ENCODE data around the gene MYCBPAP. TPM values are rescaled to one million over a fixed set of nuclear protein-coding genes. Genes with fewer than 3 reads are reported as not detected.
"Not testable (repeated sequence)": the region's sequence is repeated elsewhere in the genome, so short reads cannot be mapped to it uniquely, and the experiment has no call there.

Gene MYCBPAP
- total RNA-seq, 1 experiment from 2014 or later: 0.58 TPM

GRCh38 chr17:50470426-50470825 is 37.8 kb upstream of the MYCBPAP start:
- DNase-seq (ENCODE audit: low spot score): peak; percentile 79
- in situ Hi-C loops (cut with HindIII; ENCODE audit: low sequenced_read_pairs): loop anchor here (5.0 kb wide), 1 partner anchor 43 kb away; the partner anchor contains the start of gene ACSF2

GRCh38 chr17:50471009-50471905 is 37.0 kb upstream of the MYCBPAP start:
- in situ Hi-C loops (cut with HindIII; ENCODE audit: low sequenced_read_pairs): loop anchor here (5.0 kb wide), 1 partner anchor 44 kb away; the partner anchor contains the start of gene ACSF2
- DNase-seq (ENCODE audit: low spot score): peak; percentile 40

GRCh38 chr17:50472286-50472685 is 36.0 kb upstream of the MYCBPAP start:
- in situ Hi-C loops (cut with HindIII; ENCODE audit: low sequenced_read_pairs): loop anchor here (5.0 kb wide), 1 partner anchor 45 kb away; the partner anchor contains the start of gene ACSF2
- no peak for DNase-seq (ENCODE audit: low spot score)

- in situ Hi-C loops (cut with HindIII; ENCODE audit: low sequenced_read_pairs): loop anchor here (5.0 kb wide), 1 partner anchor 45 kb away; the partner anchor contains the start of gene ACSF2
- DNase-seq (ENCODE audit: low spot score): peak; percentile 58
These were observed 35.5 kb upstream of the MYCBPAP start for GRCh38 chr17:50472761-50473161.

- in situ Hi-C loops (cut with HindIII; ENCODE audit: low sequenced_read_pairs): loop anchor here (5.0 kb wide), 1 partner anchor 47 kb away; the partner anchor contains the start of gene ACSF2
- peak; percentile 10 for DNase-seq (ENCODE audit: low spot score)
These were observed 34.3 kb upstream of the MYCBPAP start for GRCh38 chr17:50473901-50474300.

- in situ Hi-C loops (cut with HindIII; ENCODE audit: low sequenced_read_pairs): loop anchor here (5.0 kb wide), 1 partner anchor 47 kb away; the partner anchor contains the start of gene ACSF2
- DNase-seq (ENCODE audit: low spot score): peak; percentile 47
These were observed 33.7 kb upstream of the MYCBPAP start for GRCh38 chr17:50474523-50474922.

- in situ Hi-C loops (cut with HindIII; ENCODE audit: low sequenced_read_pairs): no loop called here
- DNase-seq (ENCODE audit: low spot score): no peak
These were observed 32.9 kb upstream of the MYCBPAP start for GRCh38 chr17:50475362-50475761.

GRCh38 chr17:50475775-50476544 is 32.3 kb upstream of the MYCBPAP start:
- peak; percentile 15 for DNase-seq (ENCODE audit: low spot score)
- in situ Hi-C loops (cut with HindIII; ENCODE audit: low sequenced_read_pairs): not testable (repeated sequence)

GRCh38 chr17:50476545-50477315 is 31.5 kb upstream of the MYCBPAP start:
- peak; percentile 78 for DNase-seq (ENCODE audit: low spot score)
- in situ Hi-C loops (cut with HindIII; ENCODE audit: low sequenced_read_pairs): no loop called here

- in situ Hi-C loops (cut with HindIII; ENCODE audit: low sequenced_read_pairs): no loop called here
These were observed 30.3 kb upstream of the MYCBPAP start for GRCh38 chr17:50477976-50478375.

GRCh38 chr17:50478391-50479381 is 29.6 kb upstream of the MYCBPAP start, which contains the start of gene RSAD1:
Gene RSAD1 (plus strand): TSS chr17:50478860. CDS start chr17:50478885, 25 bp downstream.
- peak; percentile 84 for DNase-seq (ENCODE audit: low spot score)
- in situ Hi-C loops (cut with HindIII; ENCODE audit: low sequenced_read_pairs): no loop called here

More at GRCh38 chr17:50477976-50478375, 30.3 kb upstream of the MYCBPAP start:
- no peak for DNase-seq (ENCODE audit: low spot score)

- in situ Hi-C loops (cut with HindIII; ENCODE audit: low sequenced_read_pairs): no loop called here
- peak; percentile 75 for DNase-seq (ENCODE audit: low spot score)
These were observed 28.6 kb upstream of the MYCBPAP start for GRCh38 chr17:50479522-50480141.

GRCh38 chr17:50480142-50480764 is 28.0 kb upstream of the MYCBPAP start:
- DNase-seq (ENCODE audit: low spot score): no peak
- in situ Hi-C loops (cut with HindIII; ENCODE audit: low sequenced_read_pairs): no loop called here

GRCh38 chr17:50480854-50481490 is 27.3 kb upstream of the MYCBPAP start:
- DNase-seq (ENCODE audit: low spot score): peak; percentile 36
- in situ Hi-C loops (cut with HindIII; ENCODE audit: low sequenced_read_pairs): no loop called here

GRCh38 chr17:50481648-50482047 is 26.6 kb upstream of the MYCBPAP start:
- in situ Hi-C loops (cut with HindIII; ENCODE audit: low sequenced_read_pairs): no loop called here
- no peak for DNase-seq (ENCODE audit: low spot score)

- in situ Hi-C loops (cut with HindIII; ENCODE audit: low sequenced_read_pairs): no loop called here
These were observed 26.1 kb upstream of the MYCBPAP start for GRCh38 chr17:50482110-50482509.

More at GRCh38 chr17:50482110-50482509, 26.1 kb upstream of the MYCBPAP start:
- peak; percentile 18 for DNase-seq (ENCODE audit: low spot score)
